ENCODE data around the gene LMAN2.

Gene LMAN2

GRCh38 chr5:177396807-177397206 is 45.3 kb upstream of the LMAN2 start:
- no peak overlapping the region for H3K4me2 ChIP-seq (ENCODE audit: low read length)
- no peak overlapping the region for H3K27ac ChIP-seq (ENCODE audit: low read depth, low read length)
- H3K4me1 ChIP-seq (ENCODE audit: control insufficient read depth, low read length): peaks cover 15% of the 10 kb centered on the region
- peaks cover 3% of the 10 kb centered on the region for H3F3A ChIP-seq (ENCODE audit: control insufficient read depth, insufficient read depth)
- H3K27me3 ChIP-seq (ENCODE audit: control insufficient read depth, low read length): peaks cover 9% of the 10 kb centered on the region
- H3K9me2 ChIP-seq (replicated peaks; ENCODE audit: control insufficient read depth, low read length): no peaks in the 10 kb centered on the region
- no peaks in the 10 kb centered on the region for H3K36me3 ChIP-seq (ENCODE audit: control insufficient read depth, low read length)
- no peaks in the 10 kb centered on the region for H3K79me2 ChIP-seq (ENCODE audit: control insufficient read depth, low read length)
- TF ChIP-seq CTCF (IDR thresholded peaks at IDR 0.05; ENCODE audit: low read depth, low read length, poor library complexity, severe bottlenecking) (no peak), EZH2phosphoT487 (IDR thresholded peaks at IDR 0.05; ENCODE audit: borderline replicate concordance, low read length) (no peak)
- H3K9me3 ChIP-seq (ENCODE audit: control insufficient read depth, insufficient read depth, low read length): no peaks in the 10 kb centered on the region
- H3K4me3 ChIP-seq (ENCODE audit: low read length): no peak overlapping the region
- no peaks in the 10 kb centered on the region for H4K20me1 ChIP-seq (ENCODE audit: control insufficient read depth, insufficient read depth, low read depth, low read length)

DNA sequence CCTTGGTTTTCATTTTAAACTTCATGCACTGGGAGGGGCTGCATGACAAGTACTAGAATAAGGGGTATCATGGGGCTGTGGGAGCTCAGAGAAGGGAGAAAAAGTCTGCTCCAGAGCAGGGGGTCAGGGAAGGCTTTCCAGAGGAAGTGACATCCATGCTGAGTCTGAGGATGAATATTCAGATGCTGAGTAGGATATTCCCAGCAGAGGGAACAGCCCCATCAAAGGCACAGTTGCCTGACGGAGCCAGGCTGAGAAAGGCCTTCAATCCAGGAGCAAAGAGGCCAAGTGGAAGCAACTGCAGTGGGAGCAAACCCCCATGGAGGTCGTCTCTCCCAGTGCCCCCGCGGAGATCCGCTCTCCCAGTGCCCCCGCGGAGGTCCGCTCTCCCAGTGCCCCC is 44.6 kb upstream of the LMAN2 start:
- Histone ChIP-seq H3K27ac (ENCODE audit: low read depth, low read length) (no peak overlapping the region), H3K4me1 (ENCODE audit: control insufficient read depth, low read length) (peaks cover 16% of the 10 kb centered on the region), H3K9me3 (ENCODE audit: control insufficient read depth, insufficient read depth, low read length) (no peaks in the 10 kb centered on the region), H3F3A (ENCODE audit: control insufficient read depth, insufficient read depth) (peaks cover 3% of the 10 kb centered on the region), H3K4me2 (ENCODE audit: low read length) (no peak overlapping the region), H3K79me2 (ENCODE audit: control insufficient read depth, low read length) (no peaks in the 10 kb centered on the region), H3K27me3 (ENCODE audit: control insufficient read depth, low read length) (peaks cover 2% of the 10 kb centered on the region), H3K9me2 (replicated peaks; ENCODE audit: control insufficient read depth, low read length) (no peaks in the 10 kb centered on the region), H4K20me1 (ENCODE audit: control insufficient read depth, insufficient read depth, low read depth, low read length) (no peaks in the 10 kb centered on the region), H3K4me3 (ENCODE audit: low read length) (no peak overlapping the region), H3K36me3 (ENCODE audit: control insufficient read depth, low read length) (no peaks in the 10 kb centered on the region)
- TF ChIP-seq CTCF (IDR thresholded peaks at IDR 0.05; ENCODE audit: low read depth, low read length, poor library complexity, severe bottlenecking) (no peak), EZH2phosphoT487 (IDR thresholded peaks at IDR 0.05; ENCODE audit: borderline replicate concordance, low read length) (no peak)

DNA sequence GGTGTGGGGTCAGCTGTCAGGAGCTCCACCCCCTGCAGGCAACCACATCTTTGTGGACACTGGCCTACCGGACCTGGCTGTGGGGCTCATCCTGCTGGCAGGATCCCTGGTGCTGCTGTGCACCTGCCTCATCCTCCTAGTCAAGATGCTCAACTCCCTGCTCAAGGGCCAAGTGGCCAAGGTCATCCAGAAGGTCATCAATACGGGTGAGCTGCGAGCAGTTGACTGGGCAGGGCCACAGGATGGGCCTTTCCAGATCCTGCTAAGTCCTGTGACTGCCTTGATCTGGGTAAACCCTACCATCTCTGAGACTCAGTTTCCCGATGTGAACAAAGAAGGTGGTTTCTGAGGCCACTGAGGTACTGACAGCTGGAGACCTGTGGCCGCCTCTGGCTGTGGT is 42.5 kb upstream of the LMAN2 start:
- no peaks in the 10 kb centered on the region for H3K27me3 ChIP-seq (ENCODE audit: control insufficient read depth, low read length)
- H3K9me2 ChIP-seq (replicated peaks; ENCODE audit: control insufficient read depth, low read length): no peaks in the 10 kb centered on the region
- H3K4me3 ChIP-seq (ENCODE audit: low read length): no peak overlapping the region
- H3K4me2 ChIP-seq (ENCODE audit: low read length): no peak overlapping the region
- H3K27ac ChIP-seq (ENCODE audit: low read depth, low read length): no peak overlapping the region
- peaks cover 36% of the 10 kb centered on the region for H3K4me1 ChIP-seq (ENCODE audit: control insufficient read depth, low read length)
- peaks cover 11% of the 10 kb centered on the region for H3F3A ChIP-seq (ENCODE audit: control insufficient read depth, insufficient read depth)
- no peaks in the 10 kb centered on the region for H3K9me3 ChIP-seq (ENCODE audit: control insufficient read depth, insufficient read depth, low read length)
- no peaks in the 10 kb centered on the region for H3K79me2 ChIP-seq (ENCODE audit: control insufficient read depth, low read length)
- TF ChIP-seq CTCF (IDR thresholded peaks at IDR 0.05; ENCODE audit: low read depth, low read length, poor library complexity, severe bottlenecking) (no peak), EZH2phosphoT487 (IDR thresholded peaks at IDR 0.05; ENCODE audit: borderline replicate concordance, low read length) (no peak)
- H3K36me3 ChIP-seq (ENCODE audit: control insufficient read depth, low read length): no peaks in the 10 kb centered on the region
- H4K20me1 ChIP-seq (ENCODE audit: control insufficient read depth, insufficient read depth, low read depth, low read length): no peaks in the 10 kb centered on the region
